Measurements from ENCODE around the gene CDH23. TPM values are rescaled to one million over a fixed set of nuclear protein-coding genes. Genes with fewer than 3 reads are reported as not detected.
A peak's percentile ranks its signal among the peaks of the same experiment; 100 is the strongest.

CDH23 gene
- total RNA-seq, 1 experiment from 2014 or later = 0.14 TPM

DNA sequence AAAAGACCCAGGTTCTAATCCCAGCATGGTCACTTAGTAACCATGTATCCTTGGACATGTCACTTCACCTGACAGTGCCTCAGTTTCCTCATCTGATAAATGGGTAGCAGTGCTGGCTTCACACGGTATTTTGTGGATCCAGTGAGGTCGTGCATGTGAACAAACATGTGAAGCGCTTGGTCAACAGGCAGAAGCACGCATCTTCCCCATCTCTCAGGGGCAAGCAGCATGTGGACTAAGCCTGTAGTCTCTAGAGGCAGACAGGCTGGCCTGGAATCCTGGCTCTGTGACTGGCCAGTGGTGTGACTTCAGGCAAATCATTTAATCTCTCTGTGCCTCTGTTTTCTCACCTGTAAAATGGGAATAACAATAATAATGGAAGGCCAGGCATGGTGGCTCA, 207.0 kb downstream of the CDH23 start:
- DNase-seq (ENCODE audit: low spot score) = no peak

DNA sequence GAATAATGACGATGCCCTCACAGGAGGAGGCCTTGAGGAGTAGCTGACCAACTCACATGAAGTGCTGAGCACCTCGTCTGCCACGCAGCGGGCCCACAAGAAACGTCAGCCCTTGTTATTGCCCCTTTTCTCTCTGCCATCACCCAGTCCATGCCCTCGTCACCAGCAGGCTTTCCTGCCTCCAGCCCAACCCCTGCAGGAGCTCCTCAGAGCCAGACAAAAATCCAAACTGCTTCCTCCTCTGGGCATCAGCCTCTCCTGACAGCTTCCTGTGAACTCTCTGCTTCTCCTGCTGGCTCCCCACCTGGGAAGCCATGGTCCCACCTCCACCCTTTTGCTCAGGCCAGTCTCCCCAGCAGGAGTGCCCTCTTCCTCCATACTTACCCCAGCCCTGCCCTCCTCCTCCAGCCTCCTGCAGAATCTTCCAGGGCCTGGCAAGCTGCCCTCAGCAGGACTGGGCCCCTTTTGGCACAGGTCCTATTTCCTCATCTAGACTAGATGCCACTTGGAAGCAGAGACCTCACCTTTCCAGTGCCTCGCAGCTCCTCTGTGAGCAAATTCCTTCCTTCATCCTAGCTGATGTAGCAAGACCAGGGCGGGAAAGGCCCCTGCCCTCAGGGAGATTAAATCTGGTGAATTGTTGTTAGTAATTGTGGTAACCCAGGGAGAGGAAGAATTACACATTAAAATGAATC, 207.8 kb downstream of the CDH23 start:
- no peak for DNase-seq (ENCODE audit: low spot score)

DNA sequence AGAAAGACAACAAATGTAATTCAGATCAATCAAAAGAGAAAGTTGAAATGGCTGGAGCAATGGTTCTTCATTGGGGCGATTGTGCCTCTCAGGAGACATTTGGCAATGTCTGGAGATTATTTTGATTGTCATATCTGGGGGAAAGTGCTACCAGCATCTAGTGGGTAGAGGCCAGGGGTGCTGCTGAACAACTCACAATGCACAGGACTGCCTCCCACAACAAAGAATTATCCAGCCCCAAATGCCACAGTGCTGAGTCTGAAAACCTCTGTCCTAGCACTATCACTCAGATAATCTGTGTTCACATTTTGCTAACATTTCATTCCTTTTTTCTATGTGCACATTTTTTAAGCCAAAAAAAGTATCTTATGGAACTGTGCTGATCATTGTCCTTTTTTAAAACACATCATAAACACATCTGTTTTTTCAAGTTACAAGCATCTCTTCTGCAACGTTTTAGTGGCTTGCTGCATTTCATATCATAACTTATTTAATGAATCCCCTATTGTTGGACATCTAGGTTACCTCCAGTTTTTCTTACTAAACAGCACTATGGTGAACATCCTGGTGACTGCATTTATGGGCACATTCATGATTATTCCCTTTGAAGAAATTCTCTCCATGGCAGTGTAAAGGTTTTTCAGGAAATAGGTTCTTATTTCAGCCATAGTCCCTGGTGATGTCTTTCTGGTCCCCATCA, 208.7 kb downstream of the CDH23 start:
- no peak for DNase-seq (ENCODE audit: low spot score)

DNA sequence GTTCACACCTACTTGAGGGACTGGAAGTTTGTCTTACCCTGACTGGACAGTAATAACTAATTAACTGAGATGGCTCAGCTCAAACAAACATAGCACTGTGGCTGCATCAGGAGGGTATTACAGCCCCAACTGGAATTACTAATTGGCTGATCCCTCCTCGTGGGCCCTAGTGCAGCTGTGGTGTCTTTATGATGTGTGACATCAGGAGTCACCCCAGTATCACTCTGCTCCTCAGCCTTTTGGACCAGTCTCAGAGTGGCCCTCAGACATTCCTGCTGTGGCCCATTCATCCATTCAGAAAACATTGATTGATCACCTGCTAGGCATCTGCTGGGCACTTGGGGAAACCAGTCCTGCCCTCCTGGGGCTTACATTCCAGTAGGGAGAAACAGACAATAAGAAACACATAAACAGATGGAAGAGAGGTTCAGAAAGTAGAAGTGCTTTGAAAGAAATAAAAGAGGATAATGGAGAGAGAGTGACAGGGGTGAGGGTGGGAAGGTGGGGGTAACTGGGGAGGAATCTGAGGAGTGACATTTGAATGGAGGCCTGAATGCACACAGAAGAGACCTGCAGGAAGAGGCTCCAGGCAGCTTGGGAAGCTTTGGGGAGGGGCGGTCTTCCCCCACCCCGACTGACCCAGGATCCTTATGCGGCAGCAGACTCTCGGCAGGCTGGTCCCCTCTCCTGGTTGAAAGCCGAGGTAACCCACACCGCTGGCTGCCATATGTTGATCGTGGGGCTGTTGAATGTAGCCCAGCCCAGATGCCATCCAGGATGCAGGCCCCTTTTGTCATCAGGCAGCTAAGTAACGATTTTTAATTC, 209.7 kb downstream of the CDH23 start:
- DNase-seq (ENCODE audit: low spot score) = no peak

DNA sequence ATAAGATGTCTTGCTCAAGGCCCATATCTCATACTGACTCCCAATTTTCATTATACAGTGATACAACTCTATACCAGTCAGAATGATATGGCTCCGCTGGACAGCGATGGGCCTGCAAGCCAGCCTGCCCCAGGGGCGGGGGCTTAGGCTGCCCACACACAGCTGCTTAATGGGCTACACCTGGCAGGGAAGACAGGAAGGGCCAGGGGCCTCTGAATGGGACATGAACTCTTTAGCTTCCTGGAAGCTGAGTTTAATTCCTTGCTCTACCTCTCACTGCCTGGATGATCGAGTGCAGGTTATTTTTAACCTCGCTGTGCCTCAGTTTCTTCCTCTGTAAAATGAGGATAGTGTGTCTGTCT, 210.3 kb downstream of the CDH23 start:
- DNase-seq (ENCODE audit: low spot score) = no peak

DNA sequence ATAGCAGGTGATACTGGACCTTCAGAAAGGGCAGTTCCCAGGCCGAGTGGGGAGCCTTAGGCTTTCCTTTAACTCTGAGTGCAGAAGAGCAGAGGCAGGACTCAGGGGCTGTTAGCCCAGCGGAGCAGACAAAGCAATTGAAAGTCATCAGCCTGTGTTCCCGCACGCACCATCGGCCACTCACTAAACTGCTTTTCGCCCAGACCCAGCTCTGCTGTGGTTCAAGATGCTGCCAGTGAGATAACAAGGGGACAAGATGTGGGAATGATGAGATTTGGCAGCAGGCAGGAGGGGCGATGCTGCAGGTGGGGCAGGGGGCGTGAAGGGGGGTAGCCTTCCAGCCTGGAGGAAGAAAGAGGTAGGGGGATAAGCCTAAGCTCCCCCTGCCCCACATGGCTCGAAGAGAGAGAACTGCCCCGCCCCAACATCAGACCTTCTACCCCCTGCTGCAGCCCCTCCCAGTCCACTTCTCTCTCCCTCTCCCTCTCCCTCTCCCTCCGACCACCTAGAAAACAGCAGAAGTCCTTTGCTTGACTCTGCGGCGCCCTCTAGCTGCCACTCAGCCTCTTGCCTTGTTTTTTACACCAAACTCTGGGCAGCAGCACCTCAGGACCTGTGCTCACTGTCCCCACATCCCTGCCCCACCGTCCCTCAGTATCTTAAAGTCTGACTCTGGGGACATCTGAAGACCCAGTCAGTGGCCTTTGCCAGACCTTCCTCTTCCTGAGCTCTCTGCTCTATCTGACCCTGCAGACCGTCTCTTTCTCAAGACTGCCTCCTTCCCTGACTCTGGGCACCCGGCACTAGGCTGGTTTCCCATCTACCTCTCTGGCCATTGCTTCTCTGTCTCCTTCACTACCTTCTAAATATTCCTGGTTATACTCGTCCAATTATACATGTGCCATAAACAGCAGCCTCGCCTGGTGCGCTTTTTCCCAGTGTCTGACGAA, 212.4 kb downstream of the CDH23 start:
- DNase-seq (ENCODE audit: low spot score) = peak; percentile 65

DNA sequence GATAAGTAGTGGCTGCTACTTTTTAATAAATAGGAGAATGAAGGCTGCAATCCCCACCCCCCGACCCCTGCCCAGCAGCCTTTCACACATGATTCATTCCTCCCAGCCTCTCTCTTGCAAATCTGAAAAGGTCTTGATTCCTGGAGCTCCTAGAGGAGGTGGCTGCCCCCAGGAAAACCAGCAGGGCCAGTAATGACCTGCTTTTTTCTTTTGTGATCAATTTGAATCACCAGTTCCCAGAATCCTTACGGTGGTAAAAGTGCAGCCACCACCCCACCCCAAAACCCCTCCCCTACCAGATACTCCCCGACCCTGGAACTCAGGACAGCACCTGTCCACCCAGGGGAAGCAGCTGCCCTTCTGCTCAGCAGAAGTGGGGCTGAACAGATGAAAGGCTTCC, 213.9 kb downstream of the CDH23 start:
- no peak for DNase-seq (ENCODE audit: low spot score)

DNA sequence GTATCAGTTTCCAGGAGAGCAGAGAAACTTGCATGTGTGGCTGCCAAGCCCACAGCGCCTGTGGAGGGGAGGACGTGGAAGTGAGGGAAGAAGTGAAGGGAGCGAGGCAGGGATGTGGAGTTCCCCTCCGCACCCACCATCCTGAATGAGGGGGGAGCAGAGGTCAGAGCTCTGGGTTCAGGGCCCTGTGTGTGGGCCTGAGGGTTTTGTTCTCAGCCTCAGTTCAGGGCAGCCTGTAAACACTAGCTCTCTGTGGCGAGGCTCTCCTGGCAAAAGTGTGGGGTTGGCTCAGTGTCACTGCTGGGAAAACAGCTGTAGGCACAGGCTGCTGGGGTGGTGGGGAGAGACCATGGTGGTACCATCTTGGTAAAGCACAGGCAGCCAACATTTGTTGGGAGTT, 214.4 kb downstream of the CDH23 start:
- DNase-seq (ENCODE audit: low spot score) = no peak

DNA sequence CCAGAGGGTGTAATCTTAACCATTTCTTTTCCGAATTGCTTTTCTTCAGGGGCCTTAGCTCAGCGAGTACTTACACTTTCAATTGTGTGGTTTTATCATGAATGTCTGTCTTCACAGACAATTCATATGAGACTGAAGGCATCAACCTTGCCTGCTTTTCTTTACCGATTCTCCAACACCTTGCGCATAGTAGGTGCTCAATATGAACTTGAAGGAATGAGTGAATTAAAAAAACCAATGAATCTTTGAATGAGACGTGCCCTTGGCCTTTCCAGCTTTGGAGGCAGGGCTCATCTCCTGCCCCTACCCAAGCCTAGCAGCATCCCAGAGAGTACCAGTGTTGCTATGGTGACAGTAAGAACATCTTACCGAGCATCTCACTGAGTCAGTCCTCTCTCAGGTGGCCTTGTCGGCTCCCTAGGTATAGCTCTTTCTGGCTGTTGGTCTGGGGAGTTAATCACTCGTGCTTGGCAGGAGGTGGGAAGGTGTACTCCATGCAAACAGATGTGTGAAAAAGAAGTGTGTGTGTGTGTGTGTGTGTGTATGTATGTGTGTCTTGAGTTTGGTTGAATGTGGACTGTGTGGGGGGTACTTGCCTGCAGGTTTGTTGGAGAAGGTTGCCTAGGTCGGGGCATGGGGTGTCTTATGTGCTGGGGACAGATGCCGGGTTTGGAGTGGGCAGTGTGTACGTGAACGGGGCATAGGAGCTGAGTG, 215.1 kb downstream of the CDH23 start:
- DNase-seq (ENCODE audit: low spot score) = no peak

DNA sequence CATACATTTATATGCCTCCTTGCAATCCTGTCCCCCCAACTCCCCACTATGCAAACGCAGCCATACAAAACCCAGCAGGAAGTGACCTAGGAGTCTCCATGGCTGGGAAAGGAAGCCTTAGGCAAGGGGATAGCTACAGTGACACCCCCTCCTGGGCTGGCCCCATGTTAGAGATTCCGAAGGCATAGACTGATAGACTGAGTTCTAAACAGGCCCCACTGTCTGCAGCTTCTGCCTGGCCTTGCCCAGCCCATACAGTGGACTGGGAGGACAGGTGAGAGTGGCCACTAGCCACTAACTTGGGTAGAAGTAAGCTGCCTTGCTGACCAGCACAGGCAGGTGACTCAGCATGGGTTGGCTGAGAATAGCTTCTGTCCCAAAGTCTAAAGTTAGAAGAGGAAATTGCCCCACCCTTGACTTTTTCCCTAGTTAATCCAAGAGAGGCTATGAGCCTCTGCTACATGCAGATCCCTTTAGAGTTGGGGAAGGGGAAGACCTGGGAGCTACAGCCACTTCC, 216.6 kb downstream of the CDH23 start:
- DNase-seq (ENCODE audit: low spot score) = peak; percentile 79

DNA sequence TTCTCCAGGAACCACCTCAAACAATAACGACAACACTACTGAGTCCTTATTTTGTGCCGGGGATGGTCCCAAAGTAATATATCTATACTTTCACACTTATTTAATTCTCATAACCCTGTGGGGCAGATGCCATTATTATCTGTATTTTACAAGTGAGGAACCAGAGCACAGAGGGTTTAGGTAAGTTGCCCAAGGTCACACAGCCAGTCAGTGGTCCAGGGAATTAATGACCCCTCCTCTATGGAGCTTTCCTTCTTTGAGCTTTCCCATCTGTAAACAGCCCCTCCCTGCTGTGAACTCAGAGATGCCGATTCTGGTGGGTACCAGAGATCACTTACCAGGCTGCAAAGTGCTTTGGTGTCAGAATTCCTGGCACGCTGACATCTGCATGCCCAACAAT, 217.2 kb downstream of the CDH23 start:
- DNase-seq (ENCODE audit: low spot score) = no peak

DNA sequence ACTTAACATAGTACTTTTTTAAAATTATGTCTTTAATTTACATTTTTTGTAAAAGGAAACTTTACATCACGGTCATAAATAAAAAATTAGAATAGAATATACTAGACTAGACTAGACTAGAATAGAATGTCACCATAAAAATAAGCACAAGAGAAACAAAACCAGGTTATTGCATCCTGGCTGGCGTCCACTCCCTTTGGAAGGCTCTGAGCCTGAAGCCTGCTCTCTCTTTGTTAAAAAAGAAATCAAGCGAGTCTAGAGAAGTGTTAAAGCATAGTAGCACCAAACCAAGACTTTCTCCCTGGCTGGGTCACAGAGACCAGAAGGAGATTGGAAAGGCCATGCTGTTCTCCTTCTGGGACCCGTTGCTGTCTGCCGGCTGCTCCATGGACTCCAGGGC, 218.2 kb downstream of the CDH23 start:
- no peak for DNase-seq (ENCODE audit: low spot score)

DNA sequence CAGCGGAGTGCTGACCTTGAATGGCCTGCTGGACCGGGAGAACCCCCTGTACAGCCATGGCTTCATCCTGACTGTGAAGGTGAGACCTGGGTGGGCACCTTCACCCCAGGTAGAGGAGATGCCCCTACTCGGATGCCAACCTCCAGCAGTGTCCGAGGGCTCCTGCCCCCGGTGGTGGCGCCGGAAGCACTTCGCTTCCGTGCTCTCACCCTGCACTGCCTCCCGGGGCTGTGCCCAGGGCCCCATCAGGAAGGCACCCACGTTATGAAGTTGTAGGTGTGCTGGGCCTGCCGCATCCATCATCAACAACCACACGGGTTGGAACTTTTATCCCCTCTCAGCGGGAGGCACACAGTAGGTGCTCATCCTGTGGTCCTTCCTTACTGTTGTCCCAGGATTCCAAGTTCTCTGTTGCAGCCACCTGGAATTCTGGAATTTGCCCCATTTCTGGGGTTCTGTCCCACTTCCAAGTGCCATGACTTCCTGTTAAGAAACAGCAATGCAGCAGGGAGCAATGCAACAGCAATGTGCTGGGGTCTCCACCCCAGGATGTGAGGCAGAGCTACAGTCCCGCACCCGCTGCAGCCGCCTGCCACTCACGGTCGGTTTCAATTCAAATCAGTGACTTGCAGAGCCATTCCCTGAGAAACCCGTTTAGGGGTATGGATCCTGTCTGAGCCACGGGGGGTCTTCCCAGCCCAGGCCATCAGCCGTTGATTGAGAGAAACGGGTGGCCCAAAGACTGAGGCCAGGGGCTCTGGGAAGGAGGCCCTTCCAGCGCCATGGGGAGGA, 219.0 kb downstream of the CDH23 start:
- no peak for DNase-seq (ENCODE audit: low spot score)

DNA sequence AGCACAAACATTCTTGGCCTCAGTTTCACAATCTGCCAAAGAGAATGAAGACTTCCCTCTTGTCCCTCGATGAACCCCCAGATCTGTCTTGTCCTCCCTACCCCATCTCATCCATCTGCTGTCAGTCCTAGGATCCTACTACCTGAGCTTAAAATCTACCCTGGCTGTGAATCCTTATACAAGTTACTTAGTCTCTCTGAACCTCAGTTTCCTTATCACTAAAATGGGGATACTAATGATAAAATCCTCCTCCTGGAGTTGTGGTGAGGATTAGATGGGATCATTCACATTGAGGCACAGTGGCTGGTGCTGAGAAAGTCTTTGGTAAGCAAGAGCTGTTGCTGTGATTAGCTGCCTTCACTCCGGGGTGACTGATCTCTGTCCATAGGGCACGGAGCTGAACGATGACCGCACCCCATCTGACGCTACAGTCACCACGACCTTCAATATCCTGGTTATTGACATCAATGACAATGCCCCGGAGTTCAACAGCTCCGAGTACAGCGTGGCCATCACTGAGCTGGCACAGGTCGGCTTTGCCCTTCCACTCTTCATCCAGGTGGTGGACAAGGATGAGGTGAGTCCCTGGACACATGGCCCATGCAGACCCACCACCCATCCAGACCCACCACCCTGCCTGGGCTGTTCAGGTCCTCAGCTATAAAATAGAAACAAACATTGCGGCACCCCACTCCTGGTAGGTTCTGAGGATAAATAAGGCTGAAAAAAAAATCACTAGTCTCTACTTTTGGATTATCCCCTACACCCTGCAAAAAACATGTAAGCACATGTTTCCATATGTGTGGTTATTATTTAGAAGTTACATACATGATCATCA, 220.3 kb downstream of the CDH23 start:
- DNase-seq (ENCODE audit: low spot score) = no peak

DNA sequence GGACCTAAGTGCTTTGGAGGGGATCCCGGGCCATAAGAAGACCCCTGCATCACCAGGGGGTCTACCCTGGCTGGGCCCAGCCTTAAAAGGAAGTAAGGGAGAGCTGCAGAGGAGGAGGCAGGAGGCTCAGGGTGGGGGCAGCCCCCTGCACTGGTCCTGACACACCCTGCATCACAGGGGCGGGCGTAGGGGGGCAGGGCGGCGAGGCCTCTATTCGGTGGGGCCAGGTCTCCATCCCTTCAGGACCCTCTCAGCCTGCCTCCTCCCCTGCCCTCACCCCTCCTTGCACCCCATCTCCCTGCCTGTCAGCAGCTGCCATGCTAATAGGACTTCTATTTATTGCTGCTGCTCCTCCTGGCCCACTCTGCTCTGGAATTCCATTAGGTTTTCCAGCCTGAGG, 221.5 kb downstream of the CDH23 start:
- DNase-seq (ENCODE audit: low spot score) = no peak

DNA sequence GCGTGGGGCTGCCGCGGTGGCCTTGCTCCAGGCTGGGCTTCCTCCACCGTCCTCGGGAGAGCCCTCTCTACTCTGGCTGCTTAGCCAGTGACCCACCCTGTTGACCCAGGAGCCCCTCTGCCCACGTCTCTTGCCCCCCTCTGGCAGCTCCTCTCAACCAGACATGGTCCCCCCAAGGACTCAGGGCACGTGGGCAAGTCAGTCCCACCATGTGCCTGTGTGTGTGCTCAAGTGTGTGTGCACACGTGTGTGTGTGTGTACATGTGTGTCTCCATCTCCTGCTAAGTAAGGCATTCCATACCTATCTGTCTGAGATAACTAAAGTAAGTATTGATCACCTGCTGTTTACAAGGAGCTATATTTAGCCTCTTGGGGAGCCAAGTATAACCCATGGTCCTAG, 221.9 kb downstream of the CDH23 start:
- DNase-seq (ENCODE audit: low spot score) = no peak

DNA sequence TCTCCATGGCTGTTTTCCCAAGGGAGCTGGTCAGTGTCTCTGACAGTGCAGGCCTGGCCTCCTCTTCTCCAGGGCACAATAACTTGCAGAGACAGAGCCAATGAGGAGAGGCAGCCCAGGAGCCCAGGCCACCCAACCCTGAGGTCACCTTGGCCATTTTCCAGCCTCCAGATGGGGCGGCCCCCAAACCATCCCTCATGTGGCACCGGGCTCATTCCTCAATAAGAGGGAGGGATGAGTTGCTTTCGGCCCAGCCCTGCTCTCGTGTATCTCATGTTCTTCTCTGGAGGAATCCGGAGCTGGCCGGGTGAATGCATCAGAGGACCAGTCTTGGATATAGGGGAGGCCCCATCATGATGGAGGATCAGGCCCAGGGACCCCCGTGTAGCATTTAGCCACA, 223.9 kb downstream of the CDH23 start:
- DNase-seq (ENCODE audit: low spot score) = no peak

DNA sequence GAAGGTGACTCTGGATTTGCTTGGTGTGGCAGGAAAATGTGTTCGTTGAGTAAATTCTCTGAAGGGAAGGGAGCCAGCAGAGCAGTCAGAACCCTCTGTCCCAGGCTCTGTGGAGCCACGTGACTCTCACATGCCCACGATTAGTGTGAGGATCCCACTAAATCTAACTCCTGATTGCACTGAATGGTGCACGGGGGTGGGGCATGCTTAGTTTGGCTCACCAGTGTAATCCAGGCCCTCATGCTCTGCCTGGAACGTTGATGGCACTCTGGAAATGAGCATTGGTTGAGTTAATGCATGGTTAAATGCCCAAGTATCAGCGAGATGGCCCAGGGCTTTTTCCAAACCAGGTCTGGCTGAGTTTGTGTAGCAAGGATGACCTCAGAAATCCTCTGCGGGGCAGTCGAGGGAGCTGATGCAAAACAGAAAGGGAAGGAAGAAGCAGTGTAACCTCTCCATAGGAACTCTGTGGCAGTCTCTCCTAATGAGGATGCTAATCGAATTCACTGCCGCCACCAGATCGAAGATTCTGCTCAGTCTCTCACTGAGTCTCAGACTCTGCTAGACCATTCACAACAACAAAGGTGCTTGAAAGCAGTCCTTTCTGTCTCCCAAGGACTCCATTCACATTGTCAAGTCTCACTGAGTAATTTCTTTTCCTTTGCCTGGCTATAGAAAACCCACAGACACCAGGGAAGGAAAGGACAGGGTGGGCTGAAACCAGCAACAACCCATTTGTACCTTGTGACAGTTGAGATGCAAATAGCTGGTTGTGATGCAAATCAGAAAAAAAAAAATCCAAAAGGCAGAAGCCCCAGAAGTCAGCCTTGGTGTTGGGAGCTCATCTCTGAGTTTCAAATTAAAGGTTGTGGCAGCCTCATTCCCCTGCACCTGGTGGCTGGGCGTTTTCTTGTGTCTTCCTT, 224.8 kb downstream of the CDH23 start:
- no peak for DNase-seq (ENCODE audit: low spot score)

Measured in A172 (cell line).